Epithelial cell of proximal tubule (primary cell): ENCODE measurements around the gene NF1. TPM values are rescaled to one million over a fixed set of nuclear protein-coding genes. Genes with fewer than 3 reads are reported as not detected.

Experiments used
- DNase-seq: peaks from one replicate; pipeline ENCODE4 v3.0.0-alpha.2; 2011; ENCODE audit warnings: low read depth
- H3K4me3 ChIP-seq: 2 replicates; pipeline ENCODE4 v1.5.1; 2011; ENCODE audit warnings: low read depth, mild to moderate bottlenecking, low read length
- total RNA-seq: library from RNA; depleted of rRNA; stranded (reverse); fragments of >200 nt; gene quantifications from 2 replicates; pipeline ENCODE4 v1.2.3, GENCODE V29; 2015
- TF ChIP-seq, protein P1 (sequence below): conservative IDR thresholded peaks from 2 replicates; pipeline ENCODE4 v1.5.1; 2012; ENCODE audit warnings: low read depth, mild to moderate bottlenecking, low read length

Gene NF1
- total RNA-seq, 1 donor from 2014 or later: 40.2 TPM

DNA sequence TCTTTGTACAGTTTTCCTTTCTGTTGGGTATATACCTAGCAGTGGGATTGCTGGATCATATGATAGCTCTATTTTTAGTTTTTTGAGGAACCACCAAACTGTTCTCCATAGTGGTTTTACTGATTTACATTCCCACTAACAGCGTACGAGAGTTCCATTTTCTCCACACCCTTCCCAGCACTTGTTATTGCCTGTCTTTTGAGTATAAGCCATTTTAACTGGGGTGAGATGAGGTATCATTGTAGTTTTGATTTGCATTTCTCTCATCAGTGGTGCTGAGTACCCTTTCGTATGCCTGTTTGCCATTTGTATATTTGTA lies 220.0 kb downstream of the NF1 start:
- H3K4me3 ChIP-seq: no peak overlapping the region
- TF ChIP-seq, protein P1, sequence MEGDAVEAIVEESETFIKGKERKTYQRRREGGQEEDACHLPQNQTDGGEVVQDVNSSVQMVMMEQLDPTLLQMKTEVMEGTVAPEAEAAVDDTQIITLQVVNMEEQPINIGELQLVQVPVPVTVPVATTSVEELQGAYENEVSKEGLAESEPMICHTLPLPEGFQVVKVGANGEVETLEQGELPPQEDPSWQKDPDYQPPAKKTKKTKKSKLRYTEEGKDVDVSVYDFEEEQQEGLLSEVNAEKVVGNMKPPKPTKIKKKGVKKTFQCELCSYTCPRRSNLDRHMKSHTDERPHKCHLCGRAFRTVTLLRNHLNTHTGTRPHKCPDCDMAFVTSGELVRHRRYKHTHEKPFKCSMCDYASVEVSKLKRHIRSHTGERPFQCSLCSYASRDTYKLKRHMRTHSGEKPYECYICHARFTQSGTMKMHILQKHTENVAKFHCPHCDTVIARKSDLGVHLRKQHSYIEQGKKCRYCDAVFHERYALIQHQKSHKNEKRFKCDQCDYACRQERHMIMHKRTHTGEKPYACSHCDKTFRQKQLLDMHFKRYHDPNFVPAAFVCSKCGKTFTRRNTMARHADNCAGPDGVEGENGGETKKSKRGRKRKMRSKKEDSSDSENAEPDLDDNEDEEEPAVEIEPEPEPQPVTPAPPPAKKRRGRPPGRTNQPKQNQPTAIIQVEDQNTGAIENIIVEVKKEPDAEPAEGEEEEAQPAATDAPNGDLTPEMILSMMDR: no peak
- DNase-seq: no peak

DNA sequence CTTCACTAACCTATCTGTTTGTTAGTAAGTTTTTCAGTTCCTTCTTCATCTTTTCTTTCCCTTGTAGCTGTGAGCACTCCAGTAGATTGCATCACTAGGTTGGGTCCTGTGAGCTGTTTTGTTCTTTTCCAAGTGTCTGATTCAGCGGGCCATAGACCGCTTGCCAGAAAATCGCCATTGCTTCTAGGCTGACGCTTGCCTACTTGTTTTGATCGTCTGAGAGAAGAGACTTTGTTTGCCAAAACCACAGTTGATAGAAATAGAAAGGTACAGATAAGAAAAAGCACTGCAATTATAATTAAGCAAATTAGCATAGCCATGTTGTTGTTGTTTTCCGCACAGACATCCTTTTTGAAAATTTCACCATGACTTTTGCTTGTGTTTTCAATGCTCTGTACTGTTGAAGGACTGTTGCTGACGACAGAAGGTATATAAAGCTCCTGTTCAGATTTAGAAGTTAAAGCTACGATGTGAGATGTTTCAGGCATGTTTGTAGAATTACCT lies 223.6 kb downstream of the NF1 start:
- TF ChIP-seq, protein P1: no peak
- peak; percentile 56 for DNase-seq
- peak overlapping the region; percentile 19 for H3K4me3 ChIP-seq

DNA sequence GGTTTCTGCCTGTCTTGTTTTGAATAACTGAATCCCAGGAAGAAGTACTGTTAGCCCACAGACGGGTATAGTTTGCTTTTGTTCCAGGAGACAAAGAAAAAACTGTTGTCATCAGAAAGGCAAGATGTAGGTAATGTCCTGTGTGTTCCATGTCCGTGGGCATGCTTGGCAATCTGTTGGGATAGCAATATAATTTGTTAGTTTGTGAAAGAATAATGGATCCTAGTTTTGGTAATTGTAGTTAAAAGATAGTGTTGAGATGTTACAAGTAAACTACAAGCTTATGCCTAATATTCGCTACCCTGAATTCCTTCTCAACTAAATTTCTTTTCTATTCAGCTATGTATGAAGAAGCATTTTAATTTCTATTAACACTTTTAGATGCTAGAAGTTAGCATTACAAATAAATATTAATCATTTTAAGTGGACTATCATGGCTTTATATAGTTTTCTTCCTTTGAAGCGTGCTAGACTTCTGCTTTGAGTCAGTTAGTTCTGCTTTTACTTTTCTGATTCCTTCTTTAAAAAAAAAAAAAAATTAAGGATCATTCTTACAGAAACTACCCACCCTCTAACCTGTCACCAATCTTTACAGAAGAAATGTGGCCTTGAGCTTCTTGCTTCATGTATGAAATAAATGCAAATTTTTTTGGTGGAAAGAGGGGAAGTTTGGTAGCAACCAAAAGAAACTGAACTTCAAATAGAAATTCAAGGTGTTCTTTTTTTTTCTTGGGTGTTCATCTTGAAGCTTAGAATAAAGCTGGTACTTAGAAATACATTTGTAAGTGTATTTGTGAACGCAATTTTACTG lies 224.3 kb downstream of the NF1 start:
- TF ChIP-seq, protein P1: no peak
- no peak overlapping the region for H3K4me3 ChIP-seq
- no peak for DNase-seq

GRCh38 chr17:31320241-31320640 lies 225.5 kb downstream of the NF1 start:
- DNase-seq: no peak
- TF ChIP-seq, protein P1: no peak
- H3K4me3 ChIP-seq: no peak overlapping the region

DNA sequence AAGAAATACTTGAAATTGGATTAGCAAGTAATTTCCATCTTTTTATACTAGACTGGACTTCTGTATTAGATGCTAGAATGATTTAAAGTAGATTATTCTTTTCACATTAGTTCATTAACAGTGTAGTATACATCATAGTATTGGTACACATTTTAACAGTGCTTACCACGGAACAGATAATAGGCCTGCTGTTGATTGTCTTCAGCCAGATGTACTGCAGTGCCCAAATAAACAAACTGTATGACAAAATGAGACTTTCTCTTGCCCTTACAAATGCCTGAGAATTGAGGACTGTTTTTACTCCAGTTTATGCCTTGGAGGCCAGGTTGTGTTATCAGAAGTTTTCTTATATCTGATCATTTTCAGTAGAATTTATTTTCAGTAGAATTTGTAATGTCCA lies 226.0 kb downstream of the NF1 start:
- no peak for DNase-seq
- H3K4me3 ChIP-seq: no peak overlapping the region
- TF ChIP-seq, protein P1: no peak

DNA sequence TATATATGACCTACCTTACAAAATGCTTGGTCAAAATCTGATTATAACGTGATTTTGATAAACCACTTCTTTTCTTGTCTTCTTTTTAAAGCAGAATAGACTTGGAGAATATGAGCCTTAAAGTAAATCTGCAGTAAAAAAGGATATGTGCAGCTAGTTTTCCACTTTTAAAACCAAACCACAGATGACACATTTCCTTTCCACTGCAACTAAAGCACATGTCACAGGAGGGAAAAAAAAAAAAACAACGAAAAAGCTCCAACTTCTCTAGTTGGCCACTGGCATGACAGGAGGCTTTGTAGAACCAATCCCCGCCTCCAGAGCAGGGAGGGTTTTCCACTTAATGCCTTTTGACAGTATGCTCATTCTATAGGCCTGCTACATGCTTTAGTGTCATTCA lies 226.7 kb downstream of the NF1 start, which contains the start of gene EVI2A:
Gene EVI2A, minus strand, starts transcription at position 142 of the 400 bp plus-strand sequence. CDS start 2,609 bp downstream, outside the sequence.
- TF ChIP-seq, protein P1: no peak
- no peak within 1 kb of the TSS for H3K4me3 ChIP-seq
- DNase-seq: no peak

GRCh38 chr17:31321966-31322365 lies 227.2 kb downstream of the NF1 start:
- no peak for DNase-seq
- TF ChIP-seq, protein P1: no peak
- H3K4me3 ChIP-seq: no peak overlapping the region
